Measurements from ENCODE around the gene FLNC. TPM values are rescaled to one million over a fixed set of nuclear protein-coding genes. Genes with fewer than 3 reads are reported as not detected.

Gene FLNC
- total and polyA plus RNA-seq, 3 donors from 2014 or later = 8.8 to 21.4 (median 14.4) TPM

DNA sequence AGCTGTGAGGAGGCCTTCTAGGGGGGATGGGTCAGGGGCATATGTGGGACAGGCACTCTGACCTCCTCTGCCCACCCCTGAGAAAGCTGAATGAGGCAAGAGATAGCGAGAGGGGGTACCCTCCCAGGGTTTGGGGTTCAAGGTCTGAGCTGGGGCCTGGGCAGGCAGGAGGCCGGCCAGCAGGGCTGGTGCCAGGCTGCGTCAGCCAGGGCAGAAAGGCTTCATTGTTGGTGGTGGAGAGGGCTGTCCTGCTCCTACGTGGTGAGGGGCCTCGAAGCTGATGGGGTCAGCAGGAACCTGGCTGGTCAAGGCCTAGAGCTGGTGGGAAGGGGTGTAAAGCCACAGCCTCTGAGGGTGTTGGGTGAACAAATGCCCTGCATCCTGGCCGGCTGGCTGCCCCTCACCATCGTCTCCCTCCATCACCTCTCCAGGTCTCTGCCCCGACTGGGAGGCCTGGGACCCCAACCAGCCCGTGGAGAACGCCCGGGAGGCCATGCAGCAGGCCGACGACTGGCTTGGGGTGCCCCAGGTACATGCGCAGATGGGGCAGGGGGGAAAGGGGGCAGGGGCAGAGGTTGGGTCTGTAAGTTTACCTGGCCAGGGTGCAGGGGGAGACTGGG lies 6.6 kb downstream of the FLNC start:
- 50 to 88% methylated on average over 1 to 14 of the region's 14 CpGs for WGBS, 2 donors
- no peaks in the 10 kb centered on the region for H3K27me3 ChIP-seq
- H3K4me1 ChIP-seq = peaks cover 20% of the 10 kb centered on the region
- no peaks in the 10 kb centered on the region for H3K9me3 ChIP-seq
- no peak overlapping the region for H3K4me3 ChIP-seq
- H3K36me3 ChIP-seq (ENCODE audit: low read depth, missing control alignments) = no peaks in the 10 kb centered on the region
- no peak for DNase-seq
- intact Hi-C loops (cut with DNase I; ENCODE audit: low total_unique reads) = no loop called here
- no peak overlapping the region for H3K27ac ChIP-seq
- TF ChIP-seq CTCF (IDR thresholded peaks at IDR 0.05) = no peak
- TF ChIP-seq POLR2A (IDR thresholded peaks at IDR 0.05) = no peak

DNA sequence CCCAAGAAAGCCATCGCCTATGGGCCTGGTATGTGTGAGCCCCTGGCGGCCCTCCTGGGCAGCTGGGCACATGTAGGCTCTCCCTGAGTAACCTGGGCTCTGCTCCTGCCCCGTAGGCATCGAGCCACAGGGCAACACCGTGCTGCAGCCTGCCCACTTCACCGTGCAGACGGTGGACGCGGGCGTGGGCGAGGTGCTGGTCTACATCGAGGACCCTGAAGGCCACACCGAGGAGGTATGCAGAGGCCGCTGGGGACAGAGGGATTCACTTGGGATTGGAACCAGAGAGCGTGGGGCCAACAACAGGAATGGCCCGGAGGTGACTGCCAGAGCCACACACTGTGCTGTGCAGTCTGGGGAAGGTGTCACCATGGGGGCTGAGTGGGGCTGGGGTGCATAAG lies 7.3 kb downstream of the FLNC start:
- TF ChIP-seq POLR2A (IDR thresholded peaks at IDR 0.05) (no peak), CTCF (IDR thresholded peaks at IDR 0.05) (no peak)
- H3K27ac ChIP-seq = no peak overlapping the region
- 94 to 100% methylated on average over 6 to 16 of the region's 16 CpGs for WGBS, 2 donors
- no peaks in the 10 kb centered on the region for H3K27me3 ChIP-seq
- intact Hi-C loops (cut with DNase I; ENCODE audit: low total_unique reads) = no loop called here
- DNase-seq = no peak
- H3K36me3 ChIP-seq (ENCODE audit: low read depth, missing control alignments) = no peaks in the 10 kb centered on the region
- H3K4me1 ChIP-seq = peaks cover 13% of the 10 kb centered on the region
- no peaks in the 10 kb centered on the region for H3K9me3 ChIP-seq
- no peak overlapping the region for H3K4me3 ChIP-seq

DNA sequence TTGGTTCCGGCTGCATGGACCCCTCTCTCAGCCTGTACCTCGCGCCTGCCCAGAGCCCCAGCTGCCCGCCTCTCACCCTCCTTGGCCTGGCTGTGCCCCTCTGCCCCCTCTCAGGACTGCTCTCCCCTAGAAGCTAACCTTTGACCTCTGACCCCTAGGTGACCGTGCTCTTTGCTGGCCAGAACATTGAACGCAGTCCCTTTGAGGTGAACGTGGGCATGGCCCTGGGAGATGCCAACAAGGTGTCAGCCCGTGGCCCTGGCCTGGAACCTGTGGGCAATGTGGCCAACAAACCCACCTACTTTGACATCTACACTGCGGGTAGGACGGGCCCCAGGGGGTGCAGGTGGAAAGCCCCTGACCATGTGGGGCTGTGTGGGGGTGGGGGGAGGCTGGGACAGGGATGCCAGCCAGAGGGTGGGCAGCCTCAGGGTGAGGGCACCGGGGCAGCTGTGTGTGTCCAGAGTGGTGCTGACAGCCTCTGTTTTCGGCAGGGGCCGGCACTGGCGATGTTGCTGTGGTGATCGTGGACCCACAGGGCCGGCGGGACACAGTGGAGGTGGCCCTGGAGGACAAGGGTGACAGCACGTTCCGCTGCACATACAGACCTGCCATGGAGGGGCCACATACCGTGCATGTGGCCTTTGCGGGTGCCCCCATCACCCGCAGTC lies 8.0 kb downstream of the FLNC start:
- WGBS, 2 donors = 95% methylated on average over 11 to 22 of the region's 22 CpGs

DNA sequence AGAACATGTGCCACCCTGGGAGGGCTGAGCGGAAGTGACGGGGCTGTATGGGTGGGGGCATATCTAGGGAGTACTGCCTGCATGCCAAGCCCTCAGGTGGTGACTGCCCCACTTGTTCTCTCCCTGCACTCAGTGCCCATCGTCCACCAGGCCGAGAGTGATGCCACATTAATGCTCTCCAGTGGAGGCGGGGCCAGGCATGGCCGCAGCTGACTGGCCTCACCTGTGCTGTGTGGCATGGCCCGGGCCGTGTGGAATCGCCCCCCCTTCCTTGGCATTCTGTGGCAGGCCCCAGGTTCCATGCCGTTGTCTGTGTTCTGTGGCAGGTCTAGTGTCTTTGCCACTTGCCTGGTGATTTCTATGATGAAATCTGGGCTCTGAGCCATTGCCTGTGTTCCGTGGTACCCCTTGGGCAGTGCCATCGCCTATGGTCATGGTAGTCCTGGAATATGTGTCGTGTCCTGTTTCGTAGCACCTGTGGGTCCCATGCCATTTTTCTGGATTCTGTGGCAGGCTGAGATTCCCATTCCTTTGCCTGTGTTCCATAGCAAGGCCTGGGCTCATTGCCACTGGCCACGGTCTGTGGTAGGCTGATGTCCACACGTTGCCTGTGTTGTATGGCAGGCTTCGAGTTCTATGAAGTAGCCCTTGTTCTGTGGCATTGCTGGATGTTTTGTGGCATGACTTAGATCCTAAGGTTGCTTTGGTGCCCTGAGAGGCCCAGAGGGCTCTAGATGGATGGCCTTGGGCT lies 8.9 kb downstream of the FLNC start:
- no peaks in the 10 kb centered on the region for H3K27me3 ChIP-seq
- H3K27ac ChIP-seq = no peak overlapping the region
- no peak for DNase-seq
- no peaks in the 10 kb centered on the region for H3K9me3 ChIP-seq
- H3K4me1 ChIP-seq = no peaks in the 10 kb centered on the region
- intact Hi-C loops (cut with DNase I; ENCODE audit: low total_unique reads) = no loop called here
- WGBS, 2 donors = 83 to 93% methylated on average over 9 to 17 of the region's 17 CpGs
- no peaks in the 10 kb centered on the region for H3K36me3 ChIP-seq (ENCODE audit: low read depth, missing control alignments)
- no peak overlapping the region for H3K4me3 ChIP-seq
- TF ChIP-seq CTCF (IDR thresholded peaks at IDR 0.05) = no peak

More for the DNA sequence above, 8.0 kb downstream of the FLNC start:
- H3K27me3 ChIP-seq = no peaks in the 10 kb centered on the region
- TF ChIP-seq POLR2A (IDR thresholded peaks at IDR 0.05) = no peak
- no peak for TF ChIP-seq CTCF (IDR thresholded peaks at IDR 0.05)
- intact Hi-C loops (cut with DNase I; ENCODE audit: low total_unique reads) = no loop called here
- no peaks in the 10 kb centered on the region for H3K36me3 ChIP-seq (ENCODE audit: low read depth, missing control alignments)
- DNase-seq = no peak
- no peaks in the 10 kb centered on the region for H3K9me3 ChIP-seq
- no peak overlapping the region for H3K27ac ChIP-seq
- no peak overlapping the region for H3K4me3 ChIP-seq
- peaks cover 7% of the 10 kb centered on the region for H3K4me1 ChIP-seq

Data from testis (tissue), 3 donors.